Stimulated activated CD4-positive, alpha-beta T cell treated with anti-CD3 and anti-CD28 coated beads, Interleukin-15, amount 100 ng/mL, for 48 hours (primary cell): Measurements from ENCODE around the gene ZMIZ2.
"Not testable (repeated sequence)": the region's sequence is repeated elsewhere in the genome, so short reads cannot be mapped to it uniquely, and the experiment has no call there.

ENCODE experiments used
- DNase-seq, 2 donors: peaks; one replicate each; pipeline ENCODE4 v3.0.0-alpha.2; 2020; ENCODE audit warnings: low read depth in 2 of 2

The ZMIZ2 gene

GRCh38 chr7:44798649-44799305, 50.1 kb downstream of the ZMIZ2 start:
- DNase-seq: no peak

- DNase-seq: no peak
Observed at GRCh38 chr7:44799939-44800338, 51.3 kb downstream of the ZMIZ2 start.

- no peak for DNase-seq
Observed at GRCh38 chr7:44801890-44802289, 53.2 kb downstream of the ZMIZ2 start.

GRCh38 chr7:44802418-44803025, 53.9 kb downstream of the ZMIZ2 start:
- DNase-seq: no peak

GRCh38 chr7:44803828-44804519, 55.3 kb downstream of the ZMIZ2 start:
- DNase-seq: not testable (repeated sequence)

- no peak for DNase-seq
Observed at GRCh38 chr7:44805950-44806349, 57.3 kb downstream of the ZMIZ2 start.

- DNase-seq: no peak
Observed at GRCh38 chr7:44808914-44809393, 60.3 kb downstream of the ZMIZ2 start.

- no peak for DNase-seq
Observed at GRCh38 chr7:44811093-44811492, 62.4 kb downstream of the ZMIZ2 start.

GRCh38 chr7:44811571-44811970, 62.9 kb downstream of the ZMIZ2 start:
- DNase-seq: no peak

- DNase-seq: no peak
Observed at GRCh38 chr7:44814919-44815318, 66.3 kb downstream of the ZMIZ2 start.

- DNase-seq: no peak
Observed at GRCh38 chr7:44819292-44819691, 70.6 kb downstream of the ZMIZ2 start.
